HG02943 (cell line): Measurements from ENCODE around the gene GPRC5B.

Experiments
- ATAC-seq: cut with Tn5 transposase; IDR thresholded peaks from one replicate; pipeline ENCODE4 v1.9.1; 2021; ENCODE audit warnings: mild to moderate bottlenecking, low read depth, moderate library complexity; ENCODE audit not compliant: unreplicated experiment

The GPRC5B gene

GRCh38 chr16:19851476-19851875 lies 33.2 kb downstream of the GPRC5B start:
- ATAC-seq: no peak

- no peak for ATAC-seq
Measured at GRCh38 chr16:19850131-19850817, 34.4 kb downstream of the GPRC5B start.

DNA sequence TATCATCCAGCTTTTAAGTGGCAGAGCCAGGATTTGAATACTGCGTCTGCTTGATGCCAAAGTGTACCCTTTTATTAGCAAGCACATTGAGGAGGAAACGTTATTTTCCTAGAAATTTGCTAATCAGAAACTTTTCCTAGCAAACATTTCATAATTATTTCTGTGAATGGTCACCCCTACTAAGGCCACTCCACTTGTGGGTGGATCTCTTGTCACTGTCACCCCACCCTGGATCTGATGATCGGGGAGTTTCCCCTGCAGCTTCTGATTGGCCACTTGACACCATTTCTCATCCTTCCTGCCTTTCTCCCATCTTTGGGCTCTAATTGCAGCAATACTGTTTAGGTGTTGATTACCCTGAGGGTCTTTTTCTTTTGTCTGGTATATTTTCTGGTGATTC lies 35.9 kb downstream of the GPRC5B start:
- no peak for ATAC-seq

DNA sequence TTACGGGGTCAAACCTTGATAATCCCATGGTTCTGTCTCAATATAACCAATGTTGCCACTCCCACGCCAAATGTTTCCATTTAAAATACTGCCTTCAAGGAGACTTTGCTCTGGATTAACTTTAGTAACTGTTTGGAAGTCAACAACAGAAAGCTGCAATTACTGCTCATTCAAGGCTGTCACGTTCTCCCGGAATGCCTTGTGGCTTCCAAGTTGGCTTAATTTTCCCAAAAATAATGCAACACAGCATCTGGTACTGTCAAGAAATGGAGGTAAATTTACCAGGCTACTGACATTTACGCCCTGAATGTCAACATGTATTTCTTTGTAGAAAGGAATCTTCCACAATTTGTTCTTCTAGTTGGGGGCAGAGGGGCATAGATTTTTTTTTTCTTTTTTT lies 38.2 kb downstream of the GPRC5B start:
- no peak for ATAC-seq

GRCh38 chr16:19844945-19845641 lies 39.6 kb downstream of the GPRC5B start:
- ATAC-seq: no peak

GRCh38 chr16:19843371-19843770 lies 41.3 kb downstream of the GPRC5B start:
- no peak for ATAC-seq

DNA sequence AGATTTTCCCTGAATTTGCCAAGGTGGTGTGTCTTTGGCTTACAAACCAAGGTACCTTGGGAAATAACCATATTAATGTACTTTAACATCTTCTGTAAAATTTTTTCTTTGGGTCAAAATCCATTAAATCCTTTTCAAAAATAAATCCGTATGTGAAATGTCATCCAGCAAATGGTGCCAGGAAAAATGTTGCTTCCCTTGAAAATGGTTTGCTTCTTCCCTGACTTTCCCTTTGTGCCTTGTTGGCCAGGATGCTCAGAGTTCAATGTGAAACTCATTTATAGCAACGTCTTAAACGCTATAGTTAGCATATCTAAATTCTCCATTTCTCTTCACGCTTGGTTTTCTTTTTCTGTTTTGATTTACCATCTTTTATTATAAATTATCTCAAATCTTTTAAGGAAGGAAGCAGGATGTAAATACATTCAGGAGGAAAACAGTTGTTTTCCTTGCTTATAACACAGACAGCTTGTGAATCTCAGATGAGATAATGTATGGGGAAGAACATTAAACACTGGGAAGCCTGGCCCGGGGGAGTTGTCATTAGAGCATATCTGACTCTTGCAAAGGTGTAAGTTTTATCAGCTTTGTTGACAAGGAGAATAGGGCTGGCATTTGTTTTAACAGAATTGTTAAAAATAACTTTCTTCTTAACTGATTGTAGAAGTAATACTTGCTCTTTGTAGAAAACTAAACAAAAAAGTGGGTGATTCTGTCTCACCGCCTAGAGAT lies 42.1 kb downstream of the GPRC5B start:
- no peak for ATAC-seq

DNA sequence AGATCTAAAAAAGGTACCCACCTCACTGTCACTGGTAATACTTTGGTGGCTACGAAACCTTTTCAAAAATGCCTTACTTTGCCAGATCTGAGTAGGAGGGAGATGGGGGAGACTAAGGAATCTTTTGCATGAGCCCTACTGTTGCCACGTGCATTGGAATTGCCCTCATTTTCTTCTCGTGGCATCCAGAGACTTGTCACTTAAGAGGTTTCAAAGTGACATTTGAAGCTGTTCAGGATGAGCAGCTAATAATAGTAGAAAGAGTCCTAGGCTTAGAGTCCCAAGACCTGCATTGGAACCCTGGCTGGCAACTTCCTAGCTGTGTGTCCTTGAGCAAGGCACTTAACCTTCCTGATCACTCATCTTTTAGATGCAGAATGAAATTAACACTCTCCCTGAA lies 43.5 kb downstream of the GPRC5B start:
- no peak for ATAC-seq

DNA sequence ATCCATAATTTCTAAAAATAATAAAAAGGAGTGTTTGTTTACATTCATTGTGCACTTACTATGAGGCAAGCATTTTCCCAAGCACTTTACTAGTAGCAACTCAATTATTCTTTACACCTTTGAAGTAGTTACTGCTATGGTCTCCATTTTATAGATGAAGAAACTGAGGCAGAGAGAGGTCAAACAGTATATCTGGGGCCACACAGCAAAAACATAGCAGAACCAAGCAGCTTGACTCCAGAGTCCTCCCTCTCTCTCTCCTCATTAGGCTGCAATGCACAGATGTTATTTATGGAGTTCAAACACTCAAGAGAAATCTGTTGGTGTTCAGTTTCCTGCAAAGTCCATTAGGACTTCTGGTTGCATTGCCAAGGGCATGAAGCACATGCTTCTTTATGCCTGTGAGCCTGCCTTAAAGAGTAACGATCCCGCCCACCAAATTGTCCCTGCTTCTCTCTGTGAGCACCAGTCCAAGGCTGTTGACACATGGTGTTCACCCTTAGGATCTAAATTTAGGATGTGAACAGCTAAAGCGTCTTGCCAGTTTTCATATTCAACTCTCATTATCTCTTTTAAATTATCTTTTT lies 44.0 kb downstream of the GPRC5B start:
- no peak for ATAC-seq

DNA sequence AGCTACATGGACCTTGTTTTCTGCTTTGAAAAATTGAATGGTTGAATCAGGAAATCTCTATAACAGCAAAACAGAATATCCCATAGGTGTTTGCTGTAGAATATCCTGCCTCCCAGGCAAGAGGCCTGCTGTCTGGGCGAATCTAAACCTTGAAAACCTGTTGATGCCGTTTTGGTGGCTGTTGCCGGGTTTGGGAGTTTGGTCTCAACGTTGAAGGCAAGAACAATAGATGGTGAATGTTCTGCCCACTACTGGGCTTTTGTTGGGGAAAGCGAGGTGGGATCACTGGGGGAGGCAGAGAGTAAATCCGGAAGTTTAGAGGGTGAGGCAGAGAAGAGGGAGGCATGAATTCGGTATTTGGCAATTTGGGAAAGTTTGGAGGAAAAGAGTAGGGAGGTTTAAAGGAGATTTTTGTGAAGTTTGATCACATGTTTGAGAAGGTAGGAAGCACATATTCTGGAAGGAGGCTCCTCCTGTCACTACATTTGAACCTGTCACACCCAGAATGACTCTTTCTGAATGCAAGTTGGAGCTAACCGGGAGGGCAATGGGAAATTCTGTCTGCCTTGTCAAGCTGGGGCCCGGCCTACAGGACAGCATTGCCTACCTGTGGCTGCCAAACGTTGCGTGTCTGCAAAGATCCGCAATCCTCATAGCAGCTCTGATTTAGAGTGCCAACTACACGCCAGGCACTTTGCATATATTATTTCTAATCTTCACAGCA lies 46.5 kb downstream of the GPRC5B start:
- ATAC-seq: no peak

- ATAC-seq: no peak
Measured at GRCh38 chr16:19837331-19837980, 47.2 kb downstream of the GPRC5B start.

- ATAC-seq: no peak
Measured at GRCh38 chr16:19835968-19836421, 48.7 kb downstream of the GPRC5B start.

- no peak for ATAC-seq
Measured at GRCh38 chr16:19835196-19835595, 49.5 kb downstream of the GPRC5B start.

GRCh38 chr16:19833581-19833980 lies 51.1 kb downstream of the GPRC5B start:
- ATAC-seq: no peak

GRCh38 chr16:19833176-19833575 lies 51.5 kb downstream of the GPRC5B start:
- ATAC-seq: no peak

- ATAC-seq: no peak
Measured at GRCh38 chr16:19831678-19832077, 53.0 kb downstream of the GPRC5B start.

DNA sequence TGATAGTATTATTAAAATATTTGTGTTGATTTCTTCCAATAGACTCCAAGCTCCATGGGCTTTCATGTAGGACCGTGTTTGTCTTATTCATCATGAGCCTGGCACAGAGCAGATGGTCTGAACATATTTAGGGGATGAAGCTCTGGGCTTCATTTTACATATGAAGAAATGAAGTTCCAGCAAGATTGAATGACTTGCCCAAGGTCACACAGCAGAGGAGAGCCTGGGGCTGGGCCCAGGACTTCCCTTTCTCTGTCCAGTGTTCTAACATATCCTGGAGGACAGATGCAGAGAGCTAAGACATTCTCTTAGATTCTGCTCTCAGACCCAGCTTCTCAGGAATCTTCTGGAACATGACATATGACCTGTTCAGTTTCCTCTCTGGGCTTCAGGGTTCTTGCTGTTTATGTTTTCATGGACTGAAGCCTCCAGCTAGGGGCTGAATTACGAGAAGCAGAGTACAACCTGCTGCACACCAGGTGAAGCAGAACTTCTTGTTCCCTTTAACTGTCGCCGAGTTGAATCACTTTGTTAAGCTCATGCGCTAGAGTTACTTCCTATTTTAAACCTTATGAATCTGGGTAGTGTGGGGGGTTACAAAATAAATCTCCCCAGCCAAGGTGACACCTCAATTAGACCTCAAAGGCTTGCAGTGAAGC lies 53.6 kb downstream of the GPRC5B start:
- no peak for ATAC-seq

GRCh38 chr16:19829844-19830692 lies 54.6 kb downstream of the GPRC5B start:
- no peak for ATAC-seq

DNA sequence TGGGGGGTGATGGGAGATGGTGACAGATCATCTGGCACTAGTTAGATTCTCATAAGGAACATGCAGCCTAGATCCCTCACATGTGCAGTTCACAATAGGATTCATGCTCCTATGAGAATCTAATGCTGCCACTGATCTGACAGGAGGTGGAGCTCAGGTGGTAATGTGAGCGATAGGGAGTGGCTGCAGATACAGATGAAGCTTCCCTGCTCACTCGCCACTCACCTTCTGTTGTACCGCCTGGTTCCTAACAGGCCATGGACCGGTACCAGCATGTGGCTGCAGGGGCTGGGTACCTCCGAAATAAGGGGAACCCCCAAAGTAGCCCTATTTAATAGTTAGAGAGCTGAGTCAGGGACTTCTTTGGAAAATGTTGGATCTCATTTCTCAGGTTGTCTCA lies 60.4 kb downstream of the GPRC5B start:
- no peak for ATAC-seq
